ENCODE results near the gene GABRD.

- TF ChIP-seq EZH2phosphoT487 (IDR thresholded peaks at IDR 0.05; ENCODE audit: insufficient read depth, low read depth) (no peak), EZH2 (IDR thresholded peaks at IDR 0.05; ENCODE audit: insufficient read depth, poor library complexity, severe bottlenecking) (no peak)
These were observed 22.2 kb downstream of the GABRD start for GRCh38 chr1:2041305-2041704.
